HG03442 (cell line): Measurements from ENCODE around the gene DRICH1.
"Not testable (repeated sequence)": the region's sequence is repeated elsewhere in the genome, so short reads cannot be mapped to it uniquely, and the experiment has no call there.

Experiments
- ATAC-seq: cut with Tn5 transposase; IDR thresholded peaks from one replicate; pipeline ENCODE4 v1.9.1; 2021; ENCODE audit warnings: mild to moderate bottlenecking, moderate library complexity; ENCODE audit not compliant: unreplicated experiment

DRICH1 gene, protein sequence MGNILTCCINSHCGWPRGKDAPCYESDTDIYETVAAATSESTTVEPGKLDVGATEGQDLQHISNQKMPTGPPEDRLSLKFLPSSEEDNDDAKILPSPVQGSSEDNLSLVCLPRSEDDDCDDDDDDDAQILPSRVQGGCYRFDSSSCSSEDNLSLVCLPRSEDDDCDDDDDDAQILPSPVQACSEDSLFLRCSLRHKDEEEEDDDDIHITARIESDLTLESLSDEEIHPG

GRCh38 chr22:23632178-23632577 is at the start of gene DRICH1:
TSS of gene DRICH1 (minus strand) at chr22:23632321. CDS start at chr22:23632023, 298 bp downstream.
- no peak for ATAC-seq

DNA sequence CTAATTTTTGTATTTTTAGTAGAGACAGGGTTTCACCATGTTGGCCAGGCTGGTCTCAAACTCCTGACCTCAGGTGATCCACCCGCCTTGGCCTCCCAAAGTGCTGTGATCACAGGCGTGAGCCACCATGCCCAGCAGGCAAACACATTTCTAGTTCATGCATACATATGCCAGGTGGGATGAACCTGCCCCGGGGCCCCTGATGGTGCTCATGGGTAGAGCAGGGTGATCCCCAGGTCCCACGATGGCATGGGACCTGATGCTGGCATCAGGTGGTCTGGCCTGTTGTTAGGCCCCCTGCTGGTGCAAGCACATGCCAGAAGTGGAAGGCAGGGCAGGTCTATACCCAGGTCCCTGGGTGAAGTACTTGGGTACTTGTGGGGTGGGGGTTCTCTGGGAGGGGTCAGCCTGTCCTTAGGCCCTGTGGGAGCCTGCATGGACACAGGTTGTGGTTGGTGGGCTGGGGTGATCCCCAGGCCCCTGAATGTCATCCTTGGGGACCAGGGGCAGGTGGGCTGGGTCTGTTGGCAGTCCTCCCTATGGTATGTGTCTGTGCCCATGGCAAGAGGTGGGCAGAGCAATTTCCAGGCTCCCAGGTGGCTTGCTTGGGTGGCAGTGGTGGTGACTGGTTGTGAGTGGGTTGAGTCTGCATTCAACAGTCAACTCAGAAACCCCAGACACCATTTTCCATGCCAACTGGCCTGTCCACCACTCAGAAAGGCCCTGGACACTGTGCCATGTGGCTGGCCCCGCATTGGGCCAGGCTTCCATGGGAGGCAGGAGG is 49.1 kb upstream of the DRICH1 start:
- ATAC-seq = no peak

- ATAC-seq = no peak
Measured at GRCh38 chr22:23678133-23678532, 46.0 kb upstream of the DRICH1 start.

GRCh38 chr22:23677701-23677995 is 45.5 kb upstream of the DRICH1 start:
- no peak for ATAC-seq

DNA sequence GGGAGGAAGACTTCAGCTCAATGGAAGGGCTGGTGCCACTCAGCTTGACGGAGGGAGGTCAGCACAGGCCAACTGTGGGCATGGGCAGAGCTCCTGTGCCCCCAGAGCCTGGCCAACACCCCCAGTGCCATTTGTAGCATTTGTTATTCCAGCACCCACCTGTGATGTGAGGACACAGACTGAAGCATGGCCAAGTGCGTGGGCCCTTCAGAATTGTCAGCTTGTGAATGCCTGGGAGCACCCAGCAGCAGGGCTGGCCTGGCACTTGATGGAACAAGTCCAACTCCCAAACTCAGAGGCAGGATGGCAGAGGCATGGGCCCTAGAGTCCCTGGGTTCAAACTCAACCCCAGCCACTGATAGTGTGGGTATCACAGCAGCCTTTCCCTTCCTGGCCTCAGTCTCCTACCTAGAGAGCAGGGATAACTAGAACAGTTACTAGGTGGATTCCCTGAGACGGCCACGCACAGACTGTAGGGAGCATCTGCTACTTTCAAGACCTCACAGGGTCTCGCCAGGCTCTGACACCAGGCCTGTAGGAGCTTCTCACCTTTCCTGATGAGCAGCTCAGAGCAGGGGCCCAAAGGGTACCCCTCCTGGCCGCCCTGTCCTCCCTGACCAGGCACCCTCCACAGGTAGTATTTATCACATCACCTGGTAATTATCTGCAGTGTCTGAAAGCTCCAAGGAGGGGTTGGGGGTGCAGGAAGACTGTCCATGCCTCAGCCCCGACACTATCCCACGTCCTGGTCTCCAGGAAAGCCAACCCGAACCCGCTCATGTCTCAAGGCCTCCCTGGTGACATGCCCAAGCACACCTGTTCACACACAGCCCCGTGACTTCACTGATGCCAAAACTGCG is 45.0 kb upstream of the DRICH1 start:
- not testable (repeated sequence) for ATAC-seq

DNA sequence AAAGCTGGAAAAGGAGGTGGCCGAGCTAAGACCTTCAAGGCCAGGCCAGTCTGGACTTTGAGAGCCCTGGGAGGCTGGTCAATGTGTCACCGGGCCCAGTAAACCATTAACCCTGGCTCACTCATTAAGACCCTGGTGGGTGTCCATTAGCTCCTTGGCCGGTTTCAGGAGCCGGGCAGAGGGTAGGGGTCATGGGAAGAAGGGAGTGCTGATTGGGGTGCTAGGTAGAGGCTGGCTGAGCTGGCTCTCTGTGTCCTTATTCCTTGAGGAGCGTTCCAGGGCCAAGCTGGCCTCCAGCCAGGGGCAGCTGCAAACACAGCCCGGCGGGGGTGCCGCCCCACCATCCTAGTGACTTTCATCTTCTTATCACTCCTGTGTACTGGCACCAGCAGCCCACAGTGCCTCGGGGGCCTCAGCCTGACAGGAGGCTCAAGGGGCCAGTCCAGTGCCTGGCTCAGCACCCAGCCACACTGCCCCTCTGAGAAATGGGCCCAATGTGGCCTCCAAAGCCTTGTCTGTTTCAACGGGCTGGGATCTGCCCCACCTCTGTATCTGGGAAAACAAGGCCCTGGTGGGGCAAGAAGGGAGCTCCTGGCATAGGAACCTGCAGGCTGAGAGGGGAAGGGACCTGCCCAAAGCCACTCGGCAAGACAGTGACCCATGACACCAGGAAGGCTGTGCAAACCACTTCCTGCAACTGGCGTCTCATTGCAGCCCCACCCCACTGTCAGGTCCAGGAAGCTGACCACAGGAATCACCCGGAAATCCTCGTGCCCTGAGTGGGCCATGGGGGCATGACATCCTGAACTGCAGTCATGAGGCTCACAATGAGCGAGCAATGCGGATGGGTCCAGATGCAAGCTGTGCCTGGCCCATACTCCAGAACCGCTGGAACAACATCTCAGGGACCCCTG is 43.6 kb upstream of the DRICH1 start:
- ATAC-seq = no peak

- not testable (repeated sequence) for ATAC-seq
Measured at GRCh38 chr22:23674886-23675501, 42.9 kb upstream of the DRICH1 start.

DNA sequence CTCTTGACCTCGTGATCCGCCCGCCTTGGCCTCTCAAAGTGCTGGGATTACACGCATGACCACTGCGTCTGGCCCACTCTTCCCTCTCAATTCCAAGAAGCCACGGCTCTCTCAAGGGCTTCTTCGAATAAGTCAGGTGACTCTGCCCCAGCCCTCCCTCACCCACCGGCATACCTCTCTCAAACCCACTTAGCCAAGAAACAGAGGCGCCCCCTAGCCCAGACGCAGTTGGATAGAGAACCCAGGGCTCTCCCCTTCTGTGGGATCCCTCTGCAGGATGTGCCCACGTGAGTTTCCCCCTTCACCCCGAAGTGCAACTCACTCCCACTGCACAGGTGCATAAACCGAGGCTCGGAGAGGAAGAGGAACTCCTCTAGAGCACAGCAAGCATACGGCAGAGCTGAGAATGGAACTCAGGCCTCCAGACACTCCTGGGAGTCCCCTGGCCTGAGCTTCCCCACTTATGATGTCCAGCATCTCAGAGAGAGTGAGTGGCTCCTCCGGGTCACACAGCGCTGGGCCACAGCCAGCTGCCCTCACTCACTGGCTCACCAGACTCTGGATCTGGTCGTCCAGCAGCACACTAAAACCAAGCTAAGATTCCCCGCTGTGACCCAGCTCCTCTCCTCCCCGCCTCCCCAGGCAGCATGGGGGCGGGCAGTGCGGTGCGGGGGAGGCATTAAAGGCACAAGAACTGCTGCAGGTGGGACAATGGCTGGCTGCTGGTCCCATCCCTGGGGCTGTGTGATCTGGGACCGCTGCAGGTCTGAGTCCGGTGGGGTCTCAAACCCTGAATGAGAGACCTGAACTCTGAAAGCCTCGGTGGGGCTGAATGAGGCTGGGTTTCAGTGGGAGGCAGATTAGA is 41.9 kb upstream of the DRICH1 start:
- ATAC-seq = no peak

- ATAC-seq = no peak
Measured at GRCh38 chr22:23673050-23673620, 41.0 kb upstream of the DRICH1 start.

DNA sequence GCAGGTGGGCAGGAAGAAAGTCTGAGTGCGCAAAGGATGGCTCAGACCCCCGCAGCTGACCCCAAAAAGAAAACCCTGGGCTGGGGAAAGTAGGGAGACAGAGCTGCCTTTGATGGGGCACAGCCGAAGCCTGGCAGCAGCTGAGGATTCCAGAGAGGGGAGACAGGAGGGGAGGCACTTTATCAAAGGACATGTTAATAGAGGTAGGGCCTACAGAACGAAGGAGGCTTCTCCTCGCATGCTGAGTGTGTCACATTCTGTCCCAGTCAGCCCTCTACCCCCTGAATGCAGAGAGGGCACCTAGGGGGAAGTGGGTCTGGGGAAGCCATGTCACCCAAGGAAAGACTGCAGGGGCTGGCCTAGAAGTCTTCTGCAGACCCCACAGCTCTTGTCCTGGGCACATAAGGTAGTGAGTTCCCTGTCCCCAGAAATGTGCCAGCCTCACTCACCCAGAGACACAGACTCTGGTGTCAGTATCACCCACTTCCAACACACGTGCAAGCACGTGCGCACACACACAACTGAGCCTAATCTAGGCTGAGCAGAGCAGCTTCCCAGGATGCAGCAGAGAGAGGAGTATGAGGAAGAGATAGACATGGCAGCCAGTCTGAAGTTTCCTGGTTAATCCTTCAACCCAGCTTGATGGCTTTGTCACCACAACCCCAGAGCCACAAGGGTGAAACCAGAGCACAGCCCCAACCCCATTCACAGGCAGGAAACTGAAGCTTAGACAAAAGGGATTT is 40.4 kb upstream of the DRICH1 start:
- ATAC-seq = not testable (repeated sequence)

- not testable (repeated sequence) for ATAC-seq
Measured at GRCh38 chr22:23671387-23671786, 39.3 kb upstream of the DRICH1 start.

GRCh38 chr22:23670378-23671295 is 38.5 kb upstream of the DRICH1 start:
- ATAC-seq = no peak

- ATAC-seq = not testable (repeated sequence)
Measured at GRCh38 chr22:23660381-23660780, 28.3 kb upstream of the DRICH1 start.

DNA sequence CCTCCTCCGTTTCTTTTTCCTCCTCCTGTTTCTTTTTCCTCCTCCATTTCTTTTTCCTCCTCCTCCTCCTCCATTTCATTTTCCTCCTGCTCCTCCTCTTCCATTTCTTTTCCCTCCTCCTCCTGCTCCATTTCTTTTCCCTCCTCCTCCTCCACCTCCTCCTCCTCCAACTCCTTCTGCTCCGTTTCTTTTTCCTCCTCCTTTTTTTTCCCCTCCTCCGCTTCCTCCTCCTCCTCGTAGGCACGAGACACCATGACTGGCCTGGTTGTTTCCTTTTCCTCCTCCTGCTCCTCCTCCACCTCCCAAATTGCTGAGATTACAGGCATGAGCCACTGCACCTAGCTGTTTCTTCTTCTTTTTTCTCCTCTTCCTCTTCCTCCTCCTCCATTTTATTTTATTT is 25.6 kb upstream of the DRICH1 start:
- no peak for ATAC-seq

GRCh38 chr22:23655891-23656475 is 23.9 kb upstream of the DRICH1 start:
- ATAC-seq = no peak

DNA sequence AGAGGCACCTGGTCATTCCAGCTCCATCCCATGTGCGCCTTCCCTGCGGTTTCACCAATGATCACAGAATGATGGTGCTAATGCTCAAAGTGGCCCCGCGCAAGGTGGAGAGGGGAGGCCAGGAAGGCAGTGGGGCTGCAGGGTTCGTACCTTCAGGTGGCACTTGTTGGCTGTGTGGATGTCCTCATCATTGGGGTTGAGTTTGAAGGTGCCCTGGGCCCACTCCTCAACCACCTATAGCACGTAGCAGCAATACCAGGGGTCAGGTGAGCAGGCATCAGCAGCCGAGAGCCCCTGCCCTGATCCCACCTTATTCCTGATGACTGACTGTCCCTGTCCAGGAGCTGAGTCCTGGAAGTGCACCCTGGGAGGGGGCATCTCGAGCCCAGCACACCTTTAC is 20.6 kb upstream of the DRICH1 start:
- ATAC-seq = no peak

GRCh38 chr22:23652286-23652685 is 20.2 kb upstream of the DRICH1 start:
- ATAC-seq = no peak
